ENCODE measurements around the gene SCO1. TPM values are rescaled to one million over a fixed set of nuclear protein-coding genes. Genes with fewer than 3 reads are reported as not detected.

Gene SCO1
- polyA plus RNA-seq, 3 donors: 5.0 to 14.6 (median 11.6) TPM

GRCh38 chr17:10687499-10687898 lies 9.8 kb downstream of the SCO1 start:
- H3K36me3 ChIP-seq (replicated peaks in 1 of 2; ENCODE audit: control insufficient read depth in 1 of 2, insufficient read depth in 2 of 2, low read length in 2 of 2): peaks cover 78 to 98% of the 10 kb centered on the region in 2 donors
- peaks cover 78 to 79% of the 10 kb centered on the region in 2 donors for H3K36me3 Mint-ChIP-seq
- no peaks in the 10 kb centered on the region for H3K9me3 ChIP-seq (replicated peaks in 1 of 2; ENCODE audit: control insufficient read depth in 1 of 2, insufficient read depth in 1 of 2, low read length in 2 of 2)

GRCh38 chr17:10683853-10684252 lies 13.5 kb downstream of the SCO1 start:
- TF ChIP-seq CTCF (IDR thresholded peaks at IDR 0.05): peak; percentile 61
- Mint-ChIP-seq H3K4me3 (no peak overlapping the region), H3K27me3 (ENCODE audit: low read depth in 3 of 3) (no peaks in the 10 kb centered on the region), H3K9me3 (no peaks in the 10 kb centered on the region), H3K4me1 (no peaks in the 10 kb centered on the region), H3K27ac (no peak overlapping the region), H3K36me3 (peaks cover 70 to 81% of the 10 kb centered on the region in 2 donors)
- Histone ChIP-seq H3K4me1 (ENCODE audit: control insufficient read depth in 1 of 2, insufficient read depth in 2 of 2, low read length in 2 of 2) (no peaks in the 10 kb centered on the region), H2AFZ (ENCODE audit: insufficient read depth, low read depth, low read length, poor library complexity, severe bottlenecking) (no peak overlapping the region), H3K36me3 (replicated peaks in 1 of 2; ENCODE audit: control insufficient read depth in 1 of 2, insufficient read depth in 2 of 2, low read length in 2 of 2) (peaks cover 77 to 98% of the 10 kb centered on the region in 2 donors), H3K79me2 (ENCODE audit: insufficient read depth, low read length) (peaks cover 7% of the 10 kb centered on the region), H4K20me1 (ENCODE audit: insufficient read depth, low read length) (no peaks in the 10 kb centered on the region), H3K9me3 (replicated peaks in 1 of 2; ENCODE audit: control insufficient read depth in 1 of 2, insufficient read depth in 1 of 2, low read length in 2 of 2) (no peaks in the 10 kb centered on the region), H3K4me2 (replicated peaks; ENCODE audit: extremely low read depth, low read length, poor library complexity, severe bottlenecking) (no peak overlapping the region), H3K4me3 (replicated peaks in 1 of 3; ENCODE audit: low read depth in 2 of 3, low read length in 3 of 3) (no peak overlapping the region), H3K27me3 (ENCODE audit: control insufficient read depth in 2 of 2, insufficient read depth in 2 of 2, low read length in 2 of 2) (no peaks in the 10 kb centered on the region), H3K9ac (ENCODE audit: insufficient read depth, low read length, poor library complexity, severe bottlenecking) (no peak overlapping the region), H3K27ac (ENCODE audit: low read depth in 1 of 2, low read length in 2 of 2) (no peak overlapping the region)
- no peak for DNase-seq
- WGBS (ENCODE audit: insufficient coverage): no CpG with 5 or more reads among the region's 2 CpGs
- intact Hi-C loops (cut with micrococcal nuclease): no loop called here

More at GRCh38 chr17:10687499-10687898, 9.8 kb downstream of the SCO1 start:
- Mint-ChIP-seq H3K27ac (no peak overlapping the region), H3K4me3 (no peak overlapping the region), H3K4me1 (peaks cover 3% of the 10 kb centered on the region), H3K27me3 (ENCODE audit: low read depth in 3 of 3) (no peaks in the 10 kb centered on the region), H3K9me3 (no peaks in the 10 kb centered on the region)
- Histone ChIP-seq H3K4me1 (ENCODE audit: control insufficient read depth in 1 of 2, insufficient read depth in 2 of 2, low read length in 2 of 2) (no peaks in the 10 kb centered on the region), H3K9ac (ENCODE audit: insufficient read depth, low read length, poor library complexity, severe bottlenecking) (no peak overlapping the region), H3K4me3 (replicated peaks in 1 of 3; ENCODE audit: low read depth in 2 of 3, low read length in 3 of 3) (no peak overlapping the region), H3K79me2 (ENCODE audit: insufficient read depth, low read length) (peaks cover 25% of the 10 kb centered on the region), H3K27ac (ENCODE audit: low read depth in 1 of 2, low read length in 2 of 2) (no peak overlapping the region), H4K20me1 (ENCODE audit: insufficient read depth, low read length) (peaks cover 8% of the 10 kb centered on the region), H2AFZ (ENCODE audit: insufficient read depth, low read depth, low read length, poor library complexity, severe bottlenecking) (no peak overlapping the region), H3K27me3 (ENCODE audit: control insufficient read depth in 2 of 2, insufficient read depth in 2 of 2, low read length in 2 of 2) (no peaks in the 10 kb centered on the region), H3K4me2 (replicated peaks; ENCODE audit: extremely low read depth, low read length, poor library complexity, severe bottlenecking) (no peak overlapping the region)
- no peak for TF ChIP-seq CTCF (IDR thresholded peaks at IDR 0.05)
- no CpG with 5 or more reads among the region's 2 CpGs for WGBS (ENCODE audit: insufficient coverage)
- intact Hi-C loops (cut with micrococcal nuclease): no loop called here
- no peak for DNase-seq
